Liver (tissue), 3 donors: Measurements from ENCODE around the gene RAD1.

Source experiments
- CTCF ChIP-seq: fragments of 150-350 bp; IDR thresholded peaks from 2 replicates; pipeline ENCODE4 v1.5.1; 2017; ENCODE audit warnings: improper control_type of control experiment, low read depth, low read length; ENCODE audit not compliant: missing input control
- FOXA1 ChIP-seq: IDR thresholded peaks from 2 replicates; pipeline ENCODE4 v1.6.1; 2016; ENCODE audit warnings: antibody characterized with exemption
- RAD21 ChIP-seq, 2 donors: IDR thresholded peaks; 2 replicates each; pipeline ENCODE4 v1.6.1; 2016; ENCODE audit warnings: antibody characterized with exemption in 2 of 2, mild to moderate bottlenecking in 2 of 2
- REST ChIP-seq: IDR thresholded peaks from 2 replicates; pipeline ENCODE4 v1.6.1; 2016; ENCODE audit warnings: antibody characterized with exemption, mild to moderate bottlenecking
- RXRA ChIP-seq, 2 donors: IDR thresholded peaks; 2 replicates each; pipeline ENCODE4 v1.6.1; 2017 to 2018; ENCODE audit warnings: antibody characterized with exemption in 2 of 2, mild to moderate bottlenecking in 1 of 2
- TAF1 ChIP-seq: conservative IDR thresholded peaks from 2 replicates; pipeline ENCODE4 v1.6.1; 2016; ENCODE audit warnings: antibody characterized with exemption, mild to moderate bottlenecking
- YY1 ChIP-seq: IDR thresholded peaks from 2 replicates; pipeline ENCODE4 v1.6.1; 2016; ENCODE audit warnings: antibody characterized with exemption, mild to moderate bottlenecking
- ZBTB33 ChIP-seq: IDR thresholded peaks from 2 replicates; pipeline ENCODE4 v1.6.1; 2016; ENCODE audit warnings: antibody characterized with exemption
- TF ChIP-seq, protein P1 (sequence below): IDR thresholded peaks from 2 replicates; pipeline ENCODE4 v1.6.1; 2016; ENCODE audit warnings: antibody characterized with exemption
- donor health status: healthy.
- donor health status: healthy.

GRCh38 chr5:34867660-34868059 is 47.6 kb downstream of the RAD1 start:
- TF ChIP-seq CTCF = no peak
- no peak for TF ChIP-seq TAF1
- no peak for TF ChIP-seq YY1
- TF ChIP-seq, protein P1, sequence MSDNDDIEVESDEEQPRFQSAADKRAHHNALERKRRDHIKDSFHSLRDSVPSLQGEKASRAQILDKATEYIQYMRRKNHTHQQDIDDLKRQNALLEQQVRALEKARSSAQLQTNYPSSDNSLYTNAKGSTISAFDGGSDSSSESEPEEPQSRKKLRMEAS = no peak
- no peak for TF ChIP-seq RAD21 (IDR thresholded peaks at IDR 0.05)
- no peak for TF ChIP-seq REST
- no peak for TF ChIP-seq ZBTB33
- no peak for TF ChIP-seq RXRA (IDR thresholded peaks at IDR 0.05)
- no peak for TF ChIP-seq FOXA1
